Prostate gland (tissue), 2 donors: ENCODE data around the gene MYO7B.

Experiments
- CTCF ChIP-seq, 4 experiments: fragments of 200-600 bp in 2 of 4; fragments of 450-650 bp in 2 of 4; sonication (generic) in 2 of 4; IDR thresholded peaks; 1 replicate in 3 of 4; 2 replicates in 1 of 4; pipeline ENCODE4 v1.5.1; 2016 to 2019; ENCODE audit warnings: antibody characterized with exemption in 4 of 4, mild to moderate bottlenecking in 2 of 4, moderate library complexity in 2 of 4
- POLR2A ChIP-seq: fragments of 450-650 bp; IDR thresholded peaks from one replicate; pipeline ENCODE4 v1.6.1; 2016; ENCODE audit warnings: antibody characterized with exemption, mild to moderate bottlenecking

- no peak for TF ChIP-seq CTCF (IDR thresholded peaks at IDR 0.05)
- no peak for TF ChIP-seq POLR2A
Observed at GRCh38 chr2:127577503-127577902, 42.0 kb downstream of the MYO7B start.
